GM12865 (cell line): Measurements from ENCODE around the gene PCDHGB5.
A peak's percentile ranks its signal among the peaks of the same experiment; 100 is the strongest.

Experiments
- DNase-seq: peaks from one replicate; pipeline ENCODE4 v3.0.0; 2010; ENCODE audit warnings: low read depth
- H3K4me3 ChIP-seq: 2 replicates; pipeline ENCODE4 v1.5.1; 2011; ENCODE audit warnings: mild to moderate bottlenecking, low read depth, low read length, control low read depth
- CTCF ChIP-seq: IDR thresholded peaks from 2 replicates; pipeline ENCODE4 v1.5.1; 2011; ENCODE audit warnings: low read length, control low read depth, low read depth, inconsistent platforms; ENCODE audit not compliant: insufficient read depth; ENCODE audit errors: missing control alignments

PCDHGB5 gene

GRCh38 chr5:141397756-141398551, at the start of gene PCDHGB5:
TSS of gene PCDHGB5 (plus strand) at chr5:141397947. CDS start at chr5:141398128, 181 bp downstream.
- DNase-seq = peak; percentile 74
- TF ChIP-seq CTCF = peak; percentile 66
- H3K4me3 ChIP-seq = peak within 1 kb of the TSS; percentile 59

GRCh38 chr5:141349917-141350619, 47.7 kb upstream of the PCDHGB5 start, which contains the start of gene PCDHGB1:
TSS of gene PCDHGB1 (plus strand) at chr5:141350099. CDS start at chr5:141350261, 162 bp downstream.
- peak; percentile 55 for TF ChIP-seq CTCF
- peak; percentile 73 for DNase-seq
- H3K4me3 ChIP-seq = peak within 1 kb of the TSS; percentile 21

DNA sequence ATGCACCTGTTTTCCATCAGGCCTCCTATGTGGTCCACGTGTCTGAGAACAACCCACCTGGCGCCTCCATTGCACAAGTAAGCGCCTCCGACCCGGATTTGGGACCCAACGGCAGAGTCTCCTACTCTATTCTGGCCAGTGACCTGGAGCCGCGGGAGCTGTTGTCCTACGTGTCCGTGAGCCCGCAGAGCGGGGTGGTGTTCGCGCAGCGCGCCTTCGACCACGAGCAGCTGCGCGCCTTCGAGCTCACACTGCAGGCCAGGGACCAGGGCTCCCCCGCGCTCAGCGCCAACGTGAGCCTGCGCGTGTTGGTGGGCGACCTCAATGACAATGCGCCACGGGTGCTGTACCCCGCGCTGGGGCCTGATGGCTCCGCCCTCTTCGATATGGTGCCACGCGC, 46.2 kb upstream of the PCDHGB5 start:
- H3K4me3 ChIP-seq = no peak overlapping the region
- no peak for DNase-seq
- TF ChIP-seq CTCF = no peak

DNA sequence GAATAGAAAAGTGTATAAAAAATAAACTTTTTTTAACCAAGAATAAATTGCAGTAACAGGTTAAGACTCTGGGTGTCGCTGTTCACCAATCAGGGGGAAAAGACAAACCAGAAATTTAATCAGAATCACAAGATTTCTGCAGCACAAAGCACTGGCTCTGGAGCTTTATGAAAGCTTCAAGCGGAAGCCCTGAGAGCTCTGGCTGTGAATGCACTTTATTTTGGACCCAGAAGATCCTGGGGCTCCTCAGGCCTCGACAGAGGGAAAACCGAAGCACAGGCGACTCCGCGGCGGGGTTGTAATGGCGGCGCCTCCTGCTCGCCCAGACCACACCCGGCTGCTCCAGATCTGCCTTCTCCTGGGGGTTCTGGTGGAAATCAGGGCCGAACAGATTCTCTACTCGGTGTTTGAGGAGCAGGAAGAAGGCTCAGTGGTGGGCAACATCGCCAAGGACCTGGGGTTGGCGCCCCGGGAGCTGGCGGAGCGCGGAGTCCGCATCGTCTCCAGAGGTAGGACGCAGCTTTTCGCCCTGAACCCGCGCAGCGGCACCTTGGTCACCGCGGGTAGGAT, 42.8 kb upstream of the PCDHGB5 start, which contains the start of gene PCDHGA4:
Gene PCDHGA4, plus strand, starts transcription at position 122 of the 570 bp plus-strand sequence. Its CDS starts 87 bp downstream, at position 209.
- peak; percentile 16 for TF ChIP-seq CTCF
- H3K4me3 ChIP-seq = no peak within 1 kb of the TSS
- no peak for DNase-seq

GRCh38 chr5:141355641-141356040, 42.1 kb upstream of the PCDHGB5 start:
- no peak for TF ChIP-seq CTCF
- H3K4me3 ChIP-seq = no peak overlapping the region
- DNase-seq = no peak

GRCh38 chr5:141356133-141356532, 41.6 kb upstream of the PCDHGB5 start:
- no peak for TF ChIP-seq CTCF
- no peak overlapping the region for H3K4me3 ChIP-seq
- DNase-seq = no peak
